NB4 (cell line): ENCODE results near the gene TSNAXIP1.
A peak's percentile ranks its signal among the peaks of the same experiment; 100 is the strongest.

Source experiments
- DNase-seq: peaks from one replicate; pipeline ENCODE4 v3.0.0; 2010; ENCODE audit warnings: low read depth
- H3K4me3 ChIP-seq: one replicate; pipeline ENCODE4 v1.5.1; 2011; ENCODE audit warnings: mild to moderate bottlenecking, low read depth, low read length, moderate library complexity
- MYC ChIP-seq: IDR thresholded peaks from 2 replicates; pipeline ENCODE4 v1.6.1; 2011; ENCODE audit warnings: low read depth, low read length
- POLR2A ChIP-seq: IDR thresholded peaks from 2 replicates; pipeline ENCODE4 v1.6.1; 2011; ENCODE audit warnings: mild to moderate bottlenecking; ENCODE audit not compliant: insufficient read length; ENCODE audit errors: extremely low read depth
- TF ChIP-seq, protein P1 (sequence below): IDR thresholded peaks from one replicate; pipeline ENCODE4 v1.5.1; 2012; ENCODE audit warnings: low read depth, low read length
- TF ChIP-seq, protein P2 (sequence below): IDR thresholded peaks from 2 replicates; pipeline ENCODE4 v1.6.1; 2011; ENCODE audit warnings: low read depth, low read length

Gene TSNAXIP1

DNA sequence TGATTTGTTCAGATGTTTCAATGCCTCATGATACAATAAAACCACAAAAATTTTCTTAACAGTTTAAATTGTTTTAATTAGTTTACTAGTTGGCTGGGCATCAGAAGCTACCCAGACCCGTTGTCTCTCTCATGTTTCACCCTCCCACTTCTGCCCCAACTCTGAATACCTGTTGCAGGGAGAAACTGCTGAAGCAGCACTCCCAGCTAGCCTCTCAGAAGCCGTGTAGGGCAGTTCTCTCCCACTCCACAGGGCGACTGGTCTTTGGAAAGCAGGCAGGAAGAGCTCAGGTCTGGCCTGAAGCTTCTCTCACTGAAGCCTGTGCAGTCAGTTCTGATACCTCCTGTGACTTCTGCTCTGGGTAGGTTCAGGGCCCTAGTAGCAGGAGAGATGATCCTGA, 64.6 kb downstream of the TSNAXIP1 start:
- TF ChIP-seq, protein P1, sequence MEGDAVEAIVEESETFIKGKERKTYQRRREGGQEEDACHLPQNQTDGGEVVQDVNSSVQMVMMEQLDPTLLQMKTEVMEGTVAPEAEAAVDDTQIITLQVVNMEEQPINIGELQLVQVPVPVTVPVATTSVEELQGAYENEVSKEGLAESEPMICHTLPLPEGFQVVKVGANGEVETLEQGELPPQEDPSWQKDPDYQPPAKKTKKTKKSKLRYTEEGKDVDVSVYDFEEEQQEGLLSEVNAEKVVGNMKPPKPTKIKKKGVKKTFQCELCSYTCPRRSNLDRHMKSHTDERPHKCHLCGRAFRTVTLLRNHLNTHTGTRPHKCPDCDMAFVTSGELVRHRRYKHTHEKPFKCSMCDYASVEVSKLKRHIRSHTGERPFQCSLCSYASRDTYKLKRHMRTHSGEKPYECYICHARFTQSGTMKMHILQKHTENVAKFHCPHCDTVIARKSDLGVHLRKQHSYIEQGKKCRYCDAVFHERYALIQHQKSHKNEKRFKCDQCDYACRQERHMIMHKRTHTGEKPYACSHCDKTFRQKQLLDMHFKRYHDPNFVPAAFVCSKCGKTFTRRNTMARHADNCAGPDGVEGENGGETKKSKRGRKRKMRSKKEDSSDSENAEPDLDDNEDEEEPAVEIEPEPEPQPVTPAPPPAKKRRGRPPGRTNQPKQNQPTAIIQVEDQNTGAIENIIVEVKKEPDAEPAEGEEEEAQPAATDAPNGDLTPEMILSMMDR, result no peak
- no peak for TF ChIP-seq POLR2A
- no peak for TF ChIP-seq MYC
- TF ChIP-seq, protein P2, sequence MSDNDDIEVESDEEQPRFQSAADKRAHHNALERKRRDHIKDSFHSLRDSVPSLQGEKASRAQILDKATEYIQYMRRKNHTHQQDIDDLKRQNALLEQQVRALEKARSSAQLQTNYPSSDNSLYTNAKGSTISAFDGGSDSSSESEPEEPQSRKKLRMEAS, result no peak
- no peak for DNase-seq
- H3K4me3 ChIP-seq, result no peak overlapping the region

GRCh38 chr16:67872131-67872630, 65.5 kb downstream of the TSNAXIP1 start:
- peak; percentile 31 for DNase-seq
- TF ChIP-seq, protein P2, result no peak
- TF ChIP-seq, protein P1, result no peak
- TF ChIP-seq POLR2A, result no peak
- TF ChIP-seq MYC, result no peak
- peak overlapping the region; percentile 79 for H3K4me3 ChIP-seq

DNA sequence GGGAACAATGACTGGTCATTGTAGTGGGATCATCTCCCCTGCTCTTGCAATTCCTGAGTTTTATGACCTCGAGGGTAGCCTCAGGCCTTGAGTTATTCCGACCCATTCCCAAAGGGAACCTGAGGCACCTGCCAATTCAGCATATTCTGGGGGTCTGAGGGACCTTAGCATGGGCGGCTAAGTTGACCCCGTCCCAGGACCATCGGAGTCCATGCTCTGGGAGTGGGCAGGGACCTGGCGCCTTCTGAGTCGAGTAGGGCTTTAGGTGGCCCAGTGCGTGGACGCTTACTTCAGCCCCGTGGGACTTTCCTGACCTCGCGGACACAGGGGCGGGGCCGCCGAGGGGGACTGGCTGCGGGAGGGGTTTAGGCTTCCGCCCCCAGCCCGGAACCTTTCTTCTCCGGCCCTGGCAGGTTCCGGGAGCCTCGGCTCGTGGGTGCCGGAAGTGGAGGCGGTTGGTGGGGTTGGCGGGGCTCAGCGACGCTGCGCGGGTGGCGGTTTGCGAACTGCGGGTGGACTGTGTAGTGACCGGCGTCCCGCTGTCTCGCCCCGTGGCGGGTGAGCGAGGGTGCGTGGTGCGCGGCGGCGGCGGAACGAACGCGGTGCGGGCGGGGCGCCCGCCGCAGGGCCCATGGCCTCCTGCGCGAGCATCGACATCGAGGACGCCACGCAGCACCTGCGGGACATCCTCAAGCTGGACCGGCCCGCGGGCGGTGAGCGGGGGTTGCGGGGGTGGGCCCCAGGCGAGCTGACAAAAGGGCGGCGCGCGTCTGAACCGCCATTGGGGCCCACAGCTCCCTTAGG, 66.1 kb downstream of the TSNAXIP1 start, which contains the start of gene EDC4:
Gene EDC4, plus strand, starts transcription at position 422 of the 804 bp plus-strand sequence. Its CDS starts 210 bp downstream, at position 632.
- TF ChIP-seq POLR2A (peak; percentile 81), MYC (peak; percentile 88)
- TF ChIP-seq, protein P2, result peak; percentile 75
- TF ChIP-seq, protein P1, result no peak
- peak; percentile 87 for DNase-seq
- peak within 1 kb of the TSS; percentile 79 for H3K4me3 ChIP-seq

GRCh38 chr16:67873435-67874370, 67.0 kb downstream of the TSNAXIP1 start:
- no peak for TF ChIP-seq POLR2A
- TF ChIP-seq, protein P1, result no peak
- no peak for TF ChIP-seq MYC
- TF ChIP-seq, protein P2, result no peak
- no peak for DNase-seq
- H3K4me3 ChIP-seq, result peak overlapping the region; percentile 79

- TF ChIP-seq MYC (no peak), POLR2A (no peak)
- TF ChIP-seq, protein P2, result no peak
- TF ChIP-seq, protein P1, result no peak
- H3K4me3 ChIP-seq, result peak overlapping the region; percentile 79
- no peak for DNase-seq
Observed at GRCh38 chr16:67874372-67874771, 67.7 kb downstream of the TSNAXIP1 start.
